GM12874 (cell line): ENCODE results near the gene DIP2C.

Source experiments
- TF ChIP-seq, protein P1 (sequence below): IDR thresholded peaks from 2 replicates; pipeline ENCODE4 v1.5.1; 2011; ENCODE audit warnings: low read depth, mild to moderate bottlenecking, control low read depth, low read length, moderate library complexity; ENCODE audit not compliant: insufficient read depth

DIP2C gene

DNA sequence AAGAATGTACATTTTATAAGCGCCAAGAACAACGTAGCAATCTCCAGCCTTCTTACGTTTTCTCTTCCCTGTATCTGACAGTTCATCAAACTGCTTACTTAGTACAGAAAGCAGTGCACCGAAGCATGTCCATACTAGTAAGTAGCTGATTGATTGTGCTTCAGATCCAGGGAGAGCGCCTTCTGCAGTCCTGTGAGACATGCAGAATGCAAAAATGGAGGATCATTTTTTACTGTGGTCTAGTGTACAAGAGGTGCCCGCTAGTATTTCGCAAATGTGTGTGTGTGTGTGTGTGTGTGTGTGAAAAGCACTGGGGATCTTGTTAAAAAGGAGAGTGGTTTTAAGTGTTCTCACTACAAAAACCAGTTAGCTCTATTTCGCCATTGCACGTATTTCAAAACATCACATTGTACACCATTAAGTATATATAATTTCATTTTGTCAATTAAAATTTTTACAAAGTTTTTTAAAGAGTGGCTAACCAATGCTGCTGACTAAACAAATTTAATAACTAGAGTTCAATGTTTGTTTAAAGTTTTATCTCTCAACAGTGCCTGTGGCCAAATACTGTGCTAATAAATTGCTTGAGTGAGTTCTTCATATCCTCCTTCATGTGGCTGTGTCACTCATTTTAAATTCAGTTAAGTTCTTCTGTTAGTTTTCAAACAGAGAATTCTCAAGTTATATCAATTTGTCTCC is 454.6 kb downstream of the DIP2C start:
- TF ChIP-seq, protein P1, sequence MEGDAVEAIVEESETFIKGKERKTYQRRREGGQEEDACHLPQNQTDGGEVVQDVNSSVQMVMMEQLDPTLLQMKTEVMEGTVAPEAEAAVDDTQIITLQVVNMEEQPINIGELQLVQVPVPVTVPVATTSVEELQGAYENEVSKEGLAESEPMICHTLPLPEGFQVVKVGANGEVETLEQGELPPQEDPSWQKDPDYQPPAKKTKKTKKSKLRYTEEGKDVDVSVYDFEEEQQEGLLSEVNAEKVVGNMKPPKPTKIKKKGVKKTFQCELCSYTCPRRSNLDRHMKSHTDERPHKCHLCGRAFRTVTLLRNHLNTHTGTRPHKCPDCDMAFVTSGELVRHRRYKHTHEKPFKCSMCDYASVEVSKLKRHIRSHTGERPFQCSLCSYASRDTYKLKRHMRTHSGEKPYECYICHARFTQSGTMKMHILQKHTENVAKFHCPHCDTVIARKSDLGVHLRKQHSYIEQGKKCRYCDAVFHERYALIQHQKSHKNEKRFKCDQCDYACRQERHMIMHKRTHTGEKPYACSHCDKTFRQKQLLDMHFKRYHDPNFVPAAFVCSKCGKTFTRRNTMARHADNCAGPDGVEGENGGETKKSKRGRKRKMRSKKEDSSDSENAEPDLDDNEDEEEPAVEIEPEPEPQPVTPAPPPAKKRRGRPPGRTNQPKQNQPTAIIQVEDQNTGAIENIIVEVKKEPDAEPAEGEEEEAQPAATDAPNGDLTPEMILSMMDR, result no peak

DNA sequence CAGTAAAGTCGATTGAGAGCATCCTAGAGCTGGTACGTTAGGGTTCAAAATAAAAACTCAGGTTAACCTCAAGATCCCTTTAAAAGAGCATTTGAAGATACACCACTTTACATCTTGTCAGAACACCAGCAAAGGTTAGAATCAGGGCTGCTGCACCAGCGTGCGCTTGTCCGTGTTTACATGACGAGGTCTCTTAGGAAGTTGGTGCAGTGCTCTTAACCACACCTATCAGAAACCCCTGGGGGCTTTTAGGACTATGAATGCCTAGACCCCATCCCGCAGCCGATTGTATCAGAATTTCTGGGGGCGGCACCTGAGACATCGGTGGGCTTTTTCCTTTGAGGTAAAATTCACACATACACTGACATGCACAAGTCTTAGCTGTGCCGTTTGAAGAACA is 456.6 kb downstream of the DIP2C start:
- TF ChIP-seq, protein P1, result no peak

DNA sequence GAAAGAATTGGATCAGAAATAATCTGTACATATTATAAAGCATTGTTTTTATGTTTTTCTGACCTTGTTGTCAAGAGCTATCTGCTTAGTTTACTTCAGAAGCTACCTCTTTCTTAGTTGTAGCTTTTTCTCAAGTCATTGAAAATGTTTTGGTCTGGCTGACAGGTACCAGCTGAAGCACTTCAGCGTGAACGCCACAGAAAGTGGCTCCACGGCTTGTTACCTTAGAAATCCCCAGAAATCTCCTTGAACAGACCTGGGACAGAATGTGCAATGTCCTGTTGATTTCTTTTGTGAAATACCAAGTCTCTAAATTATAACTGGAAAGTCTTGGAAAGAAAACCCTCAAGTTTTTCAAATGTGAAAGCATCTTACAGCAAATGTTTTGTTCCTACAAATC is 457.4 kb downstream of the DIP2C start:
- TF ChIP-seq, protein P1, result no peak

DNA sequence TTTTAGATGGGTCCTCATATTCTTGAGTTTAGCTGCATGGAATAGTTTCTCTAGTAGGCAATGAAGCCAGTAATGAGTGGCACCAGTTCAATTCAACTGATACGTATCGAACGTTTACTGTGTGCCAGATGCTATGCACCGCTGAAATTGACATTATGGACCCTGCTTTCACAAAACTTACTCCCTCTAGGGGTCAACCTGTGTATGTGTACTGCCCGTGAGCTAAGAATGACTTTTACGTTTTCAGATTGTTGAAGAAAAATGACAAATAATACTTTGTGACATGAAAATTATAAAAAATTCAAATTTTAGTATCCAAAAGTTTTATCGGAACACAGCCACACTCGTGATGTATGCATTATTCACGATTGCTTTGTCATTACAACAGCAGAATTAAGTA is 458.7 kb downstream of the DIP2C start:
- TF ChIP-seq, protein P1, result peak; percentile 39; the same call in 1 of the 2 replicates

DNA sequence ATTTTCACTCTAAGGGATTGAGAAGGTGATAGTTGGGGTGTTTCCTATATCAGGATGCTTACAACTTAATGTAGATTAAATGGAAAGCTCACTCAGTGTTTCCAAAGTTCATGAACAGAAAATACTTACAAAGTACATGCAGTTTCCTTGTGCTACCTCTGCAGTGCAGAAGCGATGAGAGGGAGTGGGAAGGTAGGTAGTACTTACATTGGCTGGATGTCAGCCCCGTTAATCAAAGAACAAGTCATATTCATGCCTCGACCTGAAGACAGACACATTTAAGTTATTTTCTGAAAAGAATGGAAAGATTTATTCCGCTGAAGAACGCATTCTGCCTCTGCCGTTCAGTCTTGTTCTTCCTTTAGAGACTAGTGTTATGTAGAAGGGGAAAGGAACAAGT is 461.1 kb downstream of the DIP2C start:
- TF ChIP-seq, protein P1, result no peak

DNA sequence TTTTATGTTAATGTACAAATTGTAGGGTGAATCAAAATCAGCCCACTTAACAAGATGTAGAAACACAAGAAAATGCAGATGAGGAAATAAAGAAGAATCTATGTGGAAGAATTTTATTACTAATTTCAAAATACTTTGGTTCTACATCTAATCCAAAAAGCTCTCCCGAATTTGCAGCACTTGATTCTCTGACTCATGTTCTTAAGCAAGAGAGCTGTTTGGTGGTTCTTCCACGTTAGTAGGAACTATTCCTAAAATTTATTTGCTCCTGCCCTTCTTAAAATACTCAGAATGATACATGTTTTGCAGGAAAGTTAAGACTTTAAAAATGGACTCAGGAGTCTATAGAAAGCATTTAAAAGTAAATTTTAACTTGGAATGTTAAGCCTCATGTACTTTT is 462.5 kb downstream of the DIP2C start:
- TF ChIP-seq, protein P1, result no peak

DNA sequence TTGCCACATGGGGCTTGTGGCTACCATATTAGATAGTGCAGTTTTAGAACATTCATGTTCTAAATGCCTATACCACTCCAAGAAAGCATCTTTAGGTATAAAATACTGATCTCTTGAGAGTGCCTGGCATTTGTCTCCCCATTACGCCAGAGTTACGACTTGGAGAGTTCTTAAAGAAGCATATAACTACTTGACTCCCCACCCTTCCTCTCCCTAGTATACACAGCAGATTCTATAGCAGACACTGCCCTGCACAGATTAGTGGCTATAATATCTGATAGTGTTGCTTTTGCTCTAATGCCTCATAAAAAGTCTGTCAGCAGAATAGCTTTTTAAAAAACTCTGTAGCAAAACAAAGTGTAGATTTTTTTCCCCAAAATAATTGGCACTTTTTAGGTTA is 463.4 kb downstream of the DIP2C start:
- TF ChIP-seq, protein P1, result no peak

DNA sequence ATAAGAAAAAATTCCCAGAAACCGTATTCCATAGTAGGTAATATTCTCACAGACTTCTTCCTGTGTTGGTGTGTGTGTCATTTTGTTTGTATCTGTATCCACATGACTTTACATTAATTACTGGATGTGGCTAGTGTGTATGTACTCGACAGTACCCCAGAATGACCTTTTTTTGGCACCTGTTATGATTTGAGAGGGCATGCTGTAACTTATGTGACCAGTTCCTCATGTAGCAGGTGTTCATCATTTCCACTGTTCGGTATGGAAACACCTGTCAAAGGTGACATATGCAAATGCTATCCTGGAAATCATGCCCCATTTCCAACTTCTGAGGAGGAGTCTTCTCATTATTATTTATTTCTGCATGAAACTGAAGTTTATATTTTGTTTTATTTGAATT is 464.9 kb downstream of the DIP2C start:
- TF ChIP-seq, protein P1, result no peak
